SK-N-DZ (cell line): ENCODE results near the gene UBE2Q1.

Experiments
- DNase-seq: peaks from one replicate; pipeline ENCODE4 v3.0.0-alpha.2; 2015; ENCODE audit warnings: low spot score

The UBE2Q1 gene

GRCh38 chr1:154503898-154504297, 54.6 kb downstream of the UBE2Q1 start:
- no peak for DNase-seq

GRCh38 chr1:154502744-154503115, 55.7 kb downstream of the UBE2Q1 start:
- no peak for DNase-seq

GRCh38 chr1:154502066-154502743, 56.3 kb downstream of the UBE2Q1 start, which contains the start of the genes SHE and TDRD10:
Gene SHE (minus strand): TSS chr1:154502412. CDS start chr1:154502026, 386 bp downstream.
Gene TDRD10 (plus strand): TSS chr1:154502219. CDS start chr1:154506904, 4,685 bp downstream.
- DNase-seq: no peak

- no peak for DNase-seq
Observed at GRCh38 chr1:154501423-154502065, 56.9 kb downstream of the UBE2Q1 start.

GRCh38 chr1:154500533-154500932, 57.9 kb downstream of the UBE2Q1 start:
- no peak for DNase-seq

GRCh38 chr1:154499446-154499845, 59.0 kb downstream of the UBE2Q1 start:
- DNase-seq: no peak
